Activated B cell treated with CpG ODN at 0.5 μM for 24 hours (primary cell): Measurements from ENCODE around the gene NPY4R2. TPM values are rescaled to one million over a fixed set of nuclear protein-coding genes. Genes with fewer than 3 reads are reported as not detected.
"Not testable (repeated sequence)": the region's sequence is repeated elsewhere in the genome, so short reads cannot be mapped to it uniquely, and the experiment has no call there.

ENCODE experiments used
- ATAC-seq: fragments of 200-7000 bp; cut with Tn5 transposase; one replicate; pipeline ENCODE4 v1.10.0; 2021; ENCODE audit warnings: low read depth, mild to moderate bottlenecking, moderate library complexity
- CTCF ChIA-PET: fragments of 350-600 bp; sonication (Branson Sonifier 250); formaldehyde crosslinking; loops from one replicate; lab custom pipeline; 2021; ENCODE audit warnings: antibody characterized with exemption; lab: Charles Lee
- POLR2A ChIA-PET: fragments of 350-600 bp; sonication (Branson Sonifier 250); formaldehyde crosslinking; loops from one replicate; lab custom pipeline; 2021; ENCODE audit warnings: antibody characterized with exemption; lab: Charles Lee
- DNase-seq: peaks from one replicate; pipeline ENCODE4 v3.0.0; 2022
- H3K27ac Mint-ChIP-seq: one replicate; pipeline ENCODE4 v1.8.0; 2020; ENCODE audit warnings: mixed read lengths
- H3K27me3 Mint-ChIP-seq: one replicate; pipeline ENCODE4 v1.8.0; 2021; ENCODE audit warnings: mixed read lengths
- H3K36me3 Mint-ChIP-seq: one replicate; pipeline ENCODE4 v1.8.0; 2021; ENCODE audit warnings: low read depth, mixed read lengths
- H3K4me1 Mint-ChIP-seq: one replicate; pipeline ENCODE4 v1.8.0; 2021; ENCODE audit warnings: mixed read lengths
- H3K4me3 Mint-ChIP-seq: one replicate; pipeline ENCODE4 v1.8.0; 2020; ENCODE audit warnings: mild to moderate bottlenecking, mixed read lengths
- H3K9me3 Mint-ChIP-seq: one replicate; pipeline ENCODE4 v1.8.0; 2020; ENCODE audit warnings: mixed read lengths
- intact Hi-C: fragments of 100-400 bp; cut with micrococcal nuclease; formaldehyde crosslinking; loops from one replicate; pipeline ENCODE4 v1.15.1; 2024
- total RNA-seq: library from RNA; stranded (reverse); gene quantifications from 2 replicates; pipeline ENCODE4 v1.2.3, GENCODE V29; 2022

NPY4R2 gene
- total RNA-seq = not detected in 2 replicates

DNA sequence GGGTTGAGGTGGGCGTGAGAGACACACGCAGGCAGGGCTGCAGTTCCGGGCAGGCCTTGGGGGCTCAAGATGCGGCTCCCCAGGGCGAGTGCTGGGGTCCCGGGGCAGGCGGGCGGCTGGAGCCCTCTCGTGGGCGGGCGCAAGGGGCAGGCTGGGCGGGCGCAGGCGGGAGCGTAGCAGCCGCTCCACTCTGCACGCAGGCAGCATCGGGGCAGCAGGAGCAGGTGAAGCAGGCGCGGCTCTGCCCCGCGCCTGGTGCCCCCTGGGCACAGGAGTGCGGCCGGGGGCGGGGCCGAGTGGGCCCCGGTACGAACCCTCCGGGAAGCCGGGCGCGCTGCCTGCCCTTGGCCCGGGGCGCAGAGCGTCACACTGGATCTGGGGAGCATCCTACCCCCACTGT is at the start of gene NPY4R2:
Gene NPY4R2, plus strand, starts transcription at position 188 of the 400 bp plus-strand sequence. CDS start 3,326 bp downstream, outside the sequence.
- intact Hi-C loops, CTCF ChIA-PET, H3K4me1 Mint-ChIP-seq, H3K36me3 Mint-ChIP-seq, DNase-seq, POLR2A ChIA-PET, H3K4me3 Mint-ChIP-seq, H3K27me3 Mint-ChIP-seq, H3K9me3 Mint-ChIP-seq, H3K27ac Mint-ChIP-seq, ATAC-seq: not testable (repeated sequence)

GRCh38 chr10:47870887-47871286 is 47.6 kb upstream of the NPY4R2 start:
- POLR2A ChIA-PET, H3K27ac Mint-ChIP-seq, H3K4me3 Mint-ChIP-seq, H3K4me1 Mint-ChIP-seq, DNase-seq, intact Hi-C loops, ATAC-seq, H3K9me3 Mint-ChIP-seq, H3K27me3 Mint-ChIP-seq, CTCF ChIA-PET, H3K36me3 Mint-ChIP-seq: not testable (repeated sequence)

GRCh38 chr10:47871485-47872180 is 46.8 kb upstream of the NPY4R2 start:
- intact Hi-C loops, POLR2A ChIA-PET, CTCF ChIA-PET, H3K36me3 Mint-ChIP-seq, H3K9me3 Mint-ChIP-seq, H3K4me3 Mint-ChIP-seq, DNase-seq, H3K27ac Mint-ChIP-seq, H3K27me3 Mint-ChIP-seq, ATAC-seq, H3K4me1 Mint-ChIP-seq: not testable (repeated sequence)

DNA sequence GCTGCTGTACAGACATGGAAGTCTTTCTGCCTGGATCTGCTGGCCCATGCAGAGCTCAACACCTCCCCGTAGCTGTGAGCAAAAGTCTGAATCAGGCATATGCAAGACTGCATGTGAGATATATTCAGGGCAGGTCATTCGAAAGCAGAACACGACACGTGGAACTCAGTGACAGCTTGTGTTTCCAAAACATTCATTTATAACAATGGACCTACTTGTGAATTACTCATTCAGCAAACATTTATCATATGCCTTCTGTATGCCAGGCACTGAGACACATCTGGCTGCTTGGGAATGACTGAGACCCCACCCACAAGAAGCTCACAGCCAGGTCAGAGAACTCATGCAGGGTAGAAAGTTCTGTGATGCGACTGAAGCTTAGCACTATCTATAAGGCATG is 46.2 kb upstream of the NPY4R2 start:
- H3K27me3 Mint-ChIP-seq, H3K4me1 Mint-ChIP-seq, intact Hi-C loops, H3K27ac Mint-ChIP-seq, H3K36me3 Mint-ChIP-seq, CTCF ChIA-PET, DNase-seq, ATAC-seq, H3K9me3 Mint-ChIP-seq, POLR2A ChIA-PET, H3K4me3 Mint-ChIP-seq: not testable (repeated sequence)

GRCh38 chr10:47884239-47884638 is 34.2 kb upstream of the NPY4R2 start:
- POLR2A ChIA-PET, H3K4me3 Mint-ChIP-seq, H3K36me3 Mint-ChIP-seq, ATAC-seq, intact Hi-C loops, H3K27ac Mint-ChIP-seq, DNase-seq, H3K4me1 Mint-ChIP-seq, H3K27me3 Mint-ChIP-seq, CTCF ChIA-PET, H3K9me3 Mint-ChIP-seq: not testable (repeated sequence)

DNA sequence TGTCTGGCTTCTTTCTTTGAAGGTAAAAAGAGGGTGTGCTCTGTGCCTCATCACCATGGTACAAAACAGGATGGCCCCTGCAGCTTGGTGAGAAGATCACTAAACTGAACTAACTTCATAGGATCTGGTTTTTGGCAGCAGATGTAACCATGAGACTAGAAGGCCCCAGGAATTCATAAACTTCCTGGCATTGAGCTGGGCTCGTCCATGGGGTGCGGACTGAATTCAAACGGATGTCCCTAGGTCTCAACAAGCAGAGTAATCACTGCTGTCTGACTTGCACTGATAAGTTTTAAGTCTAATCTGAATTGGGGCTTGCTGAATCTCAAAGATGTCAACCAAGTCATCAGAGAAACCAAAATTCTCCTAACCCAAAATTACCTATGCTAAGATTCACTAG is 33.5 kb upstream of the NPY4R2 start:
- H3K27ac Mint-ChIP-seq, H3K36me3 Mint-ChIP-seq, CTCF ChIA-PET, H3K4me1 Mint-ChIP-seq, H3K27me3 Mint-ChIP-seq, H3K4me3 Mint-ChIP-seq, H3K9me3 Mint-ChIP-seq, DNase-seq, POLR2A ChIA-PET, ATAC-seq, intact Hi-C loops: not testable (repeated sequence)

- H3K4me1 Mint-ChIP-seq, H3K27ac Mint-ChIP-seq, POLR2A ChIA-PET, ATAC-seq, DNase-seq, H3K4me3 Mint-ChIP-seq, H3K36me3 Mint-ChIP-seq, H3K9me3 Mint-ChIP-seq, H3K27me3 Mint-ChIP-seq, CTCF ChIA-PET, intact Hi-C loops: not testable (repeated sequence)
These were observed 32.1 kb upstream of the NPY4R2 start for GRCh38 chr10:47886356-47886755.

- H3K9me3 Mint-ChIP-seq, H3K4me3 Mint-ChIP-seq, H3K27ac Mint-ChIP-seq, H3K4me1 Mint-ChIP-seq, H3K27me3 Mint-ChIP-seq, ATAC-seq, H3K36me3 Mint-ChIP-seq, DNase-seq, intact Hi-C loops, CTCF ChIA-PET, POLR2A ChIA-PET: not testable (repeated sequence)
These were observed 31.6 kb upstream of the NPY4R2 start for GRCh38 chr10:47886827-47887226.

DNA sequence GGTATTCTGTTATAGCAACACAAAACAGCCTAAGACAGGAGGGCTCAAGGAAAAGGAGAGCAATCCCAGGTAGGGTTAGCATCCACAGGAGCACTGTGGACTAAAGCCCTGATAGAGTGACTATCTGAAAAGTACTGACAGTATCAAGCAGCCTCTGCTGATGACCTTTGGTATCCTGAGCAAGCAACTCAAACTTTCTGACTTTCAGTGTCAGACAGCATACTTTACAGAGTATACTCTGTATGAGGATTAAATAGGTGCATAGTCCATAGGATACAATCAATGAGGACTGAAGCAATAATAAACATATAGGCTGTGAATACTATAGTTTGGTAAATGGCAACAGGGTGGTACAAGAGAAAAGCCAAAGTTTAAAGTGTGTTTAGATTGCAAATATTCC is 27.7 kb upstream of the NPY4R2 start:
- CTCF ChIA-PET, POLR2A ChIA-PET: not testable (repeated sequence)

DNA sequence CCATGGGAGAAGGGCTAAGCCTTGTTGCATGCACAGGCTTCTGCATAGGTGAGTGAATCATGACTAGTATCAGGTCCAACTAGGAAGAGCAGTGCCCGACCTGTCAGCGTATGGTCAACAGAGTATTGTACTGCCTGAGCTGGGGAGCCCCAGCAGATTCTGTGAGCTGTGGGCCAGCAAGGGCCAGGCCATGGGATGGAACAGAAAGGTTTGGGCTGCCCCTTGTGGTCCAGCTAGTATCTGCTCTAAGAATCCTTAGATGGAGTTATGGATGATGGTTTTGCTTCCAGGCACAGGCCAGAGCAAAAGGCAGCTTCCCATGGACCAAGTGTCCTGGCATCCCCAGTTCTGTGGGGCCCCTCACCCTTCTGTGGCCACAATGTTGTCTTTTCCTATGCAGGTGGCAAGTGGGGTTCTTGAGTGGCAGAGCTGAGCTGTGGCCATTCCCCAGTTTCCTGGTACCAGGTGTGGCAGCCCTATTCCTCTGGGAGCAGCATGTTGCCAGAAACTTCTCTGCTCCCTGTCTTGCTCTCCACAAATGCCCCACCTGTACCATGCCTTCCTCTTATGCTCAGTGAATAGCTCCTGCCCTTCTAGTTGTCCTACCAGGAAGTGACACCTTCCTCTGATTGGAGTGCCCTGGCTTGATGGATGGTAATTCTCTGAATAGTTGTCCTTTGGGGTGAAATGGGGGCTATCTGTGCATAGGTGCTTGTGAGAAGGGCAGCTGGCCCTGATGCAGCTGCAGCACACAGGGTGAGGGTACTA is 25.8 kb upstream of the NPY4R2 start:
- intact Hi-C loops, H3K4me3 Mint-ChIP-seq, H3K27me3 Mint-ChIP-seq, POLR2A ChIA-PET, ATAC-seq, CTCF ChIA-PET, H3K36me3 Mint-ChIP-seq, DNase-seq, H3K9me3 Mint-ChIP-seq, H3K27ac Mint-ChIP-seq, H3K4me1 Mint-ChIP-seq: not testable (repeated sequence)

More for the DNA sequence above, 27.7 kb upstream of the NPY4R2 start:
- H3K27ac Mint-ChIP-seq, ATAC-seq, H3K27me3 Mint-ChIP-seq, DNase-seq, H3K4me3 Mint-ChIP-seq, H3K9me3 Mint-ChIP-seq, H3K36me3 Mint-ChIP-seq, H3K4me1 Mint-ChIP-seq, intact Hi-C loops: not testable (repeated sequence)

DNA sequence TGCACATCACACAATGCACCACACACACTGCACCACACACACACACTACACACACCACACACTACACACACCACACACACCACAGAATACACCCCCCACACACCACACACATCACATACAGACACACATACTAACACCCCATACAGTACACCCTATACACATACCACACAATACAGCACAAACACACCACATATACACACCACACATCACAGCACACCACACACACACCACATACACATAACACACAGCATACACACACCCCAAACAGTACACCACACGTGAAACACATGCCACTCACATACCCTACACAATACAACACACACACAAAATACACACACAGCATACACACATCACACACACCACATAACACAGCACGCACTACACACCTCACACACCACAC is 23.9 kb upstream of the NPY4R2 start:
- intact Hi-C loops, H3K9me3 Mint-ChIP-seq, POLR2A ChIA-PET, ATAC-seq, H3K4me3 Mint-ChIP-seq, H3K27me3 Mint-ChIP-seq, H3K4me1 Mint-ChIP-seq, CTCF ChIA-PET, H3K36me3 Mint-ChIP-seq, DNase-seq, H3K27ac Mint-ChIP-seq: not testable (repeated sequence)

- POLR2A ChIA-PET, H3K27ac Mint-ChIP-seq, intact Hi-C loops, H3K27me3 Mint-ChIP-seq, H3K4me3 Mint-ChIP-seq, H3K36me3 Mint-ChIP-seq, H3K4me1 Mint-ChIP-seq, ATAC-seq, CTCF ChIA-PET, DNase-seq, H3K9me3 Mint-ChIP-seq: not testable (repeated sequence)
These were observed 20.6 kb upstream of the NPY4R2 start for GRCh38 chr10:47897813-47898212.
